ENCODE results near the gene ZNF469. TPM values are rescaled to one million over a fixed set of nuclear protein-coding genes. Genes with fewer than 3 reads are reported as not detected.

Gene ZNF469
- total and polyA plus RNA-seq, 4 donors: 0.04 to 0.50 (median 0.36) TPM

GRCh38 chr16:88401604-88402246 lies 19.0 kb downstream of the ZNF469 start (continued):
- TF ChIP-seq ZBTB33 (IDR thresholded peaks at IDR 0.05) (no peak), NR2F2 (IDR thresholded peaks at IDR 0.05) (no peak), CTCF (IDR thresholded peaks at IDR 0.05; ENCODE audit: low read depth, low read length, missing input control) (no peak), MAX (IDR thresholded peaks at IDR 0.05) (no peak)

- Histone ChIP-seq H3K9ac (ENCODE audit: low read depth in 1 of 2, low read length in 2 of 2) (no peak overlapping the region), H3K9me3 (ENCODE audit: control insufficient read depth in 4 of 4, low read length in 3 of 4) (no peaks in the 10 kb centered on the region), H3K4me3 (ENCODE audit: low read depth in 1 of 3, low read length in 3 of 3) (no peak overlapping the region), H3K36me3 (ENCODE audit: control insufficient read depth in 4 of 4, insufficient read depth in 3 of 4, low read depth in 1 of 4, low read length in 3 of 4) (no peaks in the 10 kb centered on the region), H3K27me3 (ENCODE audit: control insufficient read depth in 4 of 4, insufficient read depth in 4 of 4, low read length in 3 of 4) (no peaks in the 10 kb centered on the region), H3K4me1 (ENCODE audit: control insufficient read depth in 4 of 4, insufficient read depth in 4 of 4, low read length in 3 of 4) (no peaks in the 10 kb centered on the region), H3K27ac (ENCODE audit: low read depth in 1 of 2, low read length in 2 of 2) (no peak overlapping the region)
- 80% methylated on average over 24 of the region's 24 CpGs for WGBS
- TF ChIP-seq FOXA2 (IDR thresholded peaks at IDR 0.05): no peak
- no peak for TF ChIP-seq RAD21 (IDR thresholded peaks at IDR 0.05)
- TF ChIP-seq FOXA1 (IDR thresholded peaks at IDR 0.05): no peak
- no peak for TF ChIP-seq RXRA (IDR thresholded peaks at IDR 0.05)
- DNase-seq (ENCODE audit: low spot score): no peak
Observed at GRCh38 chr16:88402551-88403240, 19.9 kb downstream of the ZNF469 start.

- no peak for DNase-seq (ENCODE audit: low spot score)
- WGBS: 70% methylated on average over 22 of the region's 22 CpGs
- Histone ChIP-seq H3K27me3 (ENCODE audit: control insufficient read depth in 4 of 4, insufficient read depth in 4 of 4, low read length in 3 of 4) (no peaks in the 10 kb centered on the region), H3K4me3 (ENCODE audit: low read depth in 1 of 3, low read length in 3 of 3) (no peak overlapping the region), H3K4me1 (ENCODE audit: control insufficient read depth in 4 of 4, insufficient read depth in 4 of 4, low read length in 3 of 4) (no peaks in the 10 kb centered on the region), H3K9ac (ENCODE audit: low read depth in 1 of 2, low read length in 2 of 2) (no peak overlapping the region), H3K36me3 (ENCODE audit: control insufficient read depth in 4 of 4, insufficient read depth in 3 of 4, low read depth in 1 of 4, low read length in 3 of 4) (no peaks in the 10 kb centered on the region), H3K27ac (ENCODE audit: low read depth in 1 of 2, low read length in 2 of 2) (no peak overlapping the region), H3K9me3 (ENCODE audit: control insufficient read depth in 4 of 4, low read length in 3 of 4) (no peaks in the 10 kb centered on the region)
- TF ChIP-seq EGR1 (IDR thresholded peaks at IDR 0.05; ENCODE audit: low read depth in 2 of 2) (no peak), TAF1 (conservative IDR thresholded peaks at IDR 0.05) (no peak), JUND (IDR thresholded peaks at IDR 0.05) (no peak), RAD21 (IDR thresholded peaks at IDR 0.05) (no peak), HNF4A (conservative IDR thresholded peaks at IDR 0.05) (no peak), SP1 (IDR thresholded peaks at IDR 0.05) (no peak), FOXA2 (IDR thresholded peaks at IDR 0.05) (no peak), MAX (IDR thresholded peaks at IDR 0.05) (no peak), HNF4G (IDR thresholded peaks at IDR 0.05) (no peak), YY1 (IDR thresholded peaks at IDR 0.05) (no peak), NR2F2 (IDR thresholded peaks at IDR 0.05) (no peak), ATF3 (IDR thresholded peaks at IDR 0.05) (no peak), CTCF (IDR thresholded peaks at IDR 0.05; ENCODE audit: low read depth, low read length, missing input control) (no peak), FOXA1 (IDR thresholded peaks at IDR 0.05) (no peak), RXRA (IDR thresholded peaks at IDR 0.05) (no peak), ZBTB33 (IDR thresholded peaks at IDR 0.05) (no peak)
Observed at GRCh38 chr16:88403794-88404581, 21.2 kb downstream of the ZNF469 start.
